Keratinocyte (primary cell): ENCODE measurements around the gene CFAP300. TPM values are rescaled to one million over a fixed set of nuclear protein-coding genes. Genes with fewer than 3 reads are reported as not detected.

Source experiments
- DNase-seq: peaks from one replicate; pipeline ENCODE4 v3.0.0-alpha.2; 2011; ENCODE audit warnings: low read depth, missing footprints, low spot score
- FAIRE-seq: peaks from 2 replicates; lab custom pipeline; 2011; peaks lifted over from hg19 to GRCh38; lab: Jason Lieb, UNC
- H2AFZ ChIP-seq: 2 replicates; pipeline ENCODE4 v1.6.0; 2012; ENCODE audit warnings: low read length, control low read depth, inconsistent platforms; ENCODE audit not compliant: control insufficient read depth
- H3K27ac ChIP-seq: 2 replicates; pipeline ENCODE4 v1.5.1; 2011; ENCODE audit warnings: low read length; ENCODE audit not compliant: control insufficient read depth, insufficient read depth
- H3K27me3 ChIP-seq: 3 replicates; pipeline ENCODE4 v1.6.0; 2011; ENCODE audit warnings: low read length; ENCODE audit not compliant: control insufficient read depth, insufficient read depth; ENCODE audit errors: extremely low read depth
- H3K36me3 ChIP-seq, 2 experiments: 2 replicates in 1 of 2; 3 replicates in 1 of 2; pipeline ENCODE4 v1.5.1; 2011; ENCODE audit warnings: low read length in 2 of 2, mild to moderate bottlenecking in 1 of 2; ENCODE audit not compliant: control insufficient read depth in 2 of 2, insufficient read depth in 2 of 2; ENCODE audit errors: extremely low read depth in 1 of 2
- H3K4me1 ChIP-seq: 3 replicates; pipeline ENCODE4 v1.5.1; 2011; ENCODE audit warnings: low read length; ENCODE audit not compliant: control insufficient read depth, insufficient read depth; ENCODE audit errors: extremely low read depth
- H3K4me2 ChIP-seq: 3 replicates; pipeline ENCODE4 v1.6.0; 2011; ENCODE audit warnings: low read depth, low read length; ENCODE audit not compliant: control insufficient read depth, insufficient read depth; ENCODE audit errors: extremely low read depth
- H3K4me3 ChIP-seq, 3 experiments: fragments of 200-600 bp in 1 of 3; sonication (generic) in 1 of 3; 2 replicates in 2 of 3; 3 replicates in 1 of 3; pipeline ENCODE4 v1.5.1; 2011 to 2016; ENCODE audit warnings: low read length in 3 of 3, mild to moderate bottlenecking in 3 of 3, control low read depth in 2 of 3, inconsistent platforms in 1 of 3, low read depth in 1 of 3, mixed read lengths in 1 of 3, mixed run types in 1 of 3, moderate library complexity in 1 of 3; ENCODE audit not compliant: control insufficient read depth in 2 of 3, insufficient read depth in 2 of 3; ENCODE audit errors: extremely low read depth in 1 of 3
- H3K79me2 ChIP-seq: 2 replicates; pipeline ENCODE4 v1.6.0; 2012; ENCODE audit warnings: low read length; ENCODE audit not compliant: control insufficient read depth, insufficient read depth
- H3K9ac ChIP-seq: 3 replicates; pipeline ENCODE4 v1.6.0; 2011; ENCODE audit warnings: low read length; ENCODE audit not compliant: control insufficient read depth, insufficient read depth; ENCODE audit errors: extremely low read depth
- H3K9me1 ChIP-seq: 3 replicates; pipeline ENCODE4 v1.6.0; 2011; ENCODE audit warnings: low read length; ENCODE audit not compliant: control insufficient read depth, insufficient read depth; ENCODE audit errors: extremely low read depth
- H3K9me3 ChIP-seq: 2 replicates; pipeline ENCODE4 v1.5.1; 2012; ENCODE audit warnings: low read depth, low read length; ENCODE audit not compliant: control insufficient read depth
- H4K20me1 ChIP-seq: 3 replicates; pipeline ENCODE4 v1.6.0; 2011; ENCODE audit warnings: low read length; ENCODE audit not compliant: control insufficient read depth, insufficient read depth; ENCODE audit errors: extremely low read depth
- CTCF ChIP-seq, 3 experiments: IDR thresholded peaks in 1 of 3; conservative IDR thresholded peaks in 1 of 3; optimal IDR thresholded peaks in 1 of 3; 2 replicates in 2 of 3; 3 replicates in 1 of 3; pipeline versions ENCODE3 to v1.5.1; 2011; ENCODE audit warnings: low read length in 3 of 3, mild to moderate bottlenecking in 3 of 3, moderate library complexity in 2 of 3, control low read depth in 1 of 3, inconsistent platforms in 1 of 3; ENCODE audit not compliant: insufficient read depth in 2 of 3; ENCODE audit errors: extremely low read depth in 1 of 3
- EZH2 ChIP-seq: IDR thresholded peaks from one replicate; pipeline ENCODE4 v1.6.1; 2012; ENCODE audit warnings: inconsistent platforms, mild to moderate bottlenecking, low read length, moderate library complexity
- dilution Hi-C: fragments of 300-500 bp; cut with MboI; formaldehyde crosslinking; loops from one replicate; pipeline ENCODE4 v1.7.0; 2020; ENCODE audit warnings: low sequenced_read_pairs; ENCODE audit not compliant: extremely low pct_ligation_motif_present
- polyA minus RNA-seq, 3 experiments: library from RNA; depleted of rRNA, polyadenylated mRNA; stranded (reverse); fragments of >200 nt; gene quantifications; 1 replicate in 1 of 3; 2 replicates in 1 of 3; 3 replicates in 1 of 3; pipeline ENCODE4 v1.2.3, GENCODE V29; 2011
- polyA plus RNA-seq, 5 experiments: library from polyadenylated mRNA; depleted of rRNA in 3 of 5; stranded (reverse) in 3 of 5; stranded (forward) in 1 of 5; unstranded in 1 of 5; fragments of >200 nt; gene quantifications; 1 replicate in 1 of 5; 2 replicates in 3 of 5; 3 replicates in 1 of 5; pipeline versions ENCODE4 v1.2.1 to v1.2.3, GENCODE V29; 2011 to 2012; ENCODE audit warnings: missing spikeins in 2 of 5, low read depth in 1 of 5, low replicate concordance in 1 of 5

Gene CFAP300
- polyA plus RNA-seq = 2.1 to 2.6 TPM (median 2.2 TPM) in 3 replicates
- polyA plus RNA-seq (2011; ENCODE audit: low read depth) = 1.2 TPM
- polyA plus RNA-seq (2011; cell fraction: cytosol; rRNA removed) = 1.6 and 3.5 TPM in 2 replicates
- polyA plus RNA-seq (2011; cell fraction: nucleus; rRNA removed) = 1.5 and 3.3 TPM in 2 replicates
- 1.8 and 2.2 TPM in 2 replicates for polyA plus RNA-seq (2012; ENCODE audit: low replicate concordance)
- 0.61 TPM in 1 of 3 replicates, not detected in the others for polyA minus RNA-seq
- not detected for polyA minus RNA-seq (2011; cell fraction: cytosol; rRNA and poly(A)+ RNA removed)
- 0.21 TPM in 1 of 2 replicates, not detected in the other for polyA minus RNA-seq (2011; cell fraction: nucleus; rRNA and poly(A)+ RNA removed)

- Histone ChIP-seq H3K4me1 (peaks cover 15% of the 10 kb centered on the region), H3K9me1 (no peaks in the 10 kb centered on the region), H4K20me1 (no peaks in the 10 kb centered on the region), H3K9me3 (no peaks in the 10 kb centered on the region), H3K4me3 (peak within 1 kb of the TSS; percentile 35 to 73 (median 72)), H3K27ac (peak within 1 kb of the TSS; percentile 36), H3K27me3 (no peaks in the 10 kb centered on the region), H3K9ac (peak within 1 kb of the TSS; percentile 70), H3K4me2 (peak within 1 kb of the TSS; percentile 97), H2AFZ (peak within 1 kb of the TSS; percentile 94), H3K36me3 (no peaks in the 10 kb centered on the region), H3K79me2 (no peaks in the 10 kb centered on the region)
- dilution Hi-C loops = no loop called here
- DNase-seq (no peak), FAIRE-seq (no peak)
- TF ChIP-seq EZH2 (no peak), CTCF (optimal IDR thresholded peaks at IDR 0.05 in 1 of 3, IDR thresholded peaks at IDR 0.05 in 1 of 3, conservative IDR thresholded peaks at IDR 0.05 in 1 of 3; ENCODE audit: extremely low read depth in 1 of 3, insufficient read depth in 2 of 3, low read length in 3 of 3) (no peak)
These were observed at the start of gene CFAP300 for GRCh38 chr11:102047305-102047924. TSS of gene CFAP300 (plus strand) at chr11:102047437. CDS start at chr11:102047471, 34 bp downstream.

- H3K4me1 ChIP-seq = no peaks in the 10 kb centered on the region
- no peak overlapping the region for H3K27ac ChIP-seq
- no peaks in the 10 kb centered on the region for H3K9me3 ChIP-seq
- H3K79me2 ChIP-seq = no peaks in the 10 kb centered on the region
- dilution Hi-C loops = no loop called here
- no peak overlapping the region for H3K4me2 ChIP-seq
- no peaks in the 10 kb centered on the region for H4K20me1 ChIP-seq
- H3K36me3 ChIP-seq = no peaks in the 10 kb centered on the region
- no peak overlapping the region for H3K4me3 ChIP-seq
- H2AFZ ChIP-seq = no peak overlapping the region
- TF ChIP-seq EZH2 = no peak
- TF ChIP-seq CTCF (optimal IDR thresholded peaks at IDR 0.05 in 1 of 3, IDR thresholded peaks at IDR 0.05 in 1 of 3, conservative IDR thresholded peaks at IDR 0.05 in 1 of 3; ENCODE audit: extremely low read depth in 1 of 3, insufficient read depth in 2 of 3, low read length in 3 of 3) = no peak
- DNase-seq (no peak), FAIRE-seq (no peak)
- H3K27me3 ChIP-seq = no peaks in the 10 kb centered on the region
- no peak overlapping the region for H3K9ac ChIP-seq
- H3K9me1 ChIP-seq = no peaks in the 10 kb centered on the region
These were observed 45.4 kb upstream of the CFAP300 start for GRCh38 chr11:102001657-102002338.
